Measurements from ENCODE around the gene MUC15. TPM values are rescaled to one million over a fixed set of nuclear protein-coding genes. Genes with fewer than 3 reads are reported as not detected.

MUC15 gene
- polyA plus RNA-seq, 10 donors: 0.07 to 12.6 (median 3.6) TPM; not detected in 6

Other genes starting within 250 kb of the MUC15 start
- under 1 TPM; 0.07 to 0.46 (median 0.16) TPM for gene ANO3, start 240.1 kb downstream of the MUC15 start, polyA plus RNA-seq (ENCODE audit: insufficient read length in 10 of 10)
- under 1 TPM in 9 of 10 donors, not detected in 1; 0.09 to 0.36 (median 0.10) TPM for gene SLC5A12, start 149.8 kb upstream of the MUC15 start, polyA plus RNA-seq (ENCODE audit: insufficient read length in 10 of 10)